ENCODE results near the gene NPB.

Gene NPB

GRCh38 chr17:81942167-81942553 lies 40.1 kb downstream of the NPB start:
- TF ChIP-seq, protein P1, sequence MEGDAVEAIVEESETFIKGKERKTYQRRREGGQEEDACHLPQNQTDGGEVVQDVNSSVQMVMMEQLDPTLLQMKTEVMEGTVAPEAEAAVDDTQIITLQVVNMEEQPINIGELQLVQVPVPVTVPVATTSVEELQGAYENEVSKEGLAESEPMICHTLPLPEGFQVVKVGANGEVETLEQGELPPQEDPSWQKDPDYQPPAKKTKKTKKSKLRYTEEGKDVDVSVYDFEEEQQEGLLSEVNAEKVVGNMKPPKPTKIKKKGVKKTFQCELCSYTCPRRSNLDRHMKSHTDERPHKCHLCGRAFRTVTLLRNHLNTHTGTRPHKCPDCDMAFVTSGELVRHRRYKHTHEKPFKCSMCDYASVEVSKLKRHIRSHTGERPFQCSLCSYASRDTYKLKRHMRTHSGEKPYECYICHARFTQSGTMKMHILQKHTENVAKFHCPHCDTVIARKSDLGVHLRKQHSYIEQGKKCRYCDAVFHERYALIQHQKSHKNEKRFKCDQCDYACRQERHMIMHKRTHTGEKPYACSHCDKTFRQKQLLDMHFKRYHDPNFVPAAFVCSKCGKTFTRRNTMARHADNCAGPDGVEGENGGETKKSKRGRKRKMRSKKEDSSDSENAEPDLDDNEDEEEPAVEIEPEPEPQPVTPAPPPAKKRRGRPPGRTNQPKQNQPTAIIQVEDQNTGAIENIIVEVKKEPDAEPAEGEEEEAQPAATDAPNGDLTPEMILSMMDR (IDR thresholded peaks at IDR 0.05; ENCODE audit: low read length, missing control alignments): no peak
- DNase-seq (ENCODE audit: low read depth): no peak
- H3K4me3 ChIP-seq (replicated peaks; ENCODE audit: low read depth, low read length): no peak overlapping the region

GRCh38 chr17:81944858-81945257 lies 42.8 kb downstream of the NPB start:
- TF ChIP-seq, protein P1 (IDR thresholded peaks at IDR 0.05; ENCODE audit: low read length, missing control alignments): no peak
- H3K4me3 ChIP-seq (replicated peaks; ENCODE audit: low read depth, low read length): no peak overlapping the region
- DNase-seq (ENCODE audit: low read depth): no peak

DNA sequence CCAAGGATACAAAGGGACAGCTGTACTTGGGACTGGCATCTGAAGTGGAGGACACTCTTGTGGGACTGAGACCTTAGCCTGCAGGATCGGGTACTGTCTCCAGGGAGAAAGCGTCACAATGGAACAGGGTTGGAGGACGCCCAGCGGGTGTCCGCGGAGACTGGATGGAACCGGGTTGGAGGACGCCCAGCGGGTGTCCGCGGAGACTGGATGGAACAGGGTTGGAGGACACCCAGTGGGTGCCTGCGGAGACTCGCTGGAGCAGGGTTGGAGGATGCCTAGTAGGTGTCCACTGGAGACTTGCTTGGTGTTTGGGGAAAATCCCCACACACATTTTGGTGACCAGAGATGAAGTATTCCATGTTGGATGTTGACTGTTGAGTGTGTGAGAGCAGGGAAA lies 45.2 kb downstream of the NPB start, which contains the start of gene MYADML2:
TSS of gene MYADML2 (minus strand) at position 45 of the 400 bp plus-strand sequence. CDS start 5,492 bp downstream, outside the sequence.
- no peak for DNase-seq (ENCODE audit: low read depth)
- TF ChIP-seq, protein P1 (IDR thresholded peaks at IDR 0.05; ENCODE audit: low read length, missing control alignments): no peak
- no peak within 1 kb of the TSS for H3K4me3 ChIP-seq (replicated peaks; ENCODE audit: low read depth, low read length)

GRCh38 chr17:81948635-81949378 lies 46.8 kb downstream of the NPB start:
- no peak overlapping the region for H3K4me3 ChIP-seq (replicated peaks; ENCODE audit: low read depth, low read length)
- TF ChIP-seq, protein P1 (IDR thresholded peaks at IDR 0.05; ENCODE audit: low read length, missing control alignments): no peak
- DNase-seq (ENCODE audit: low read depth): no peak

GRCh38 chr17:81950501-81950900 lies 48.5 kb downstream of the NPB start:
- TF ChIP-seq, protein P1 (IDR thresholded peaks at IDR 0.05; ENCODE audit: low read length, missing control alignments): no peak

DNA sequence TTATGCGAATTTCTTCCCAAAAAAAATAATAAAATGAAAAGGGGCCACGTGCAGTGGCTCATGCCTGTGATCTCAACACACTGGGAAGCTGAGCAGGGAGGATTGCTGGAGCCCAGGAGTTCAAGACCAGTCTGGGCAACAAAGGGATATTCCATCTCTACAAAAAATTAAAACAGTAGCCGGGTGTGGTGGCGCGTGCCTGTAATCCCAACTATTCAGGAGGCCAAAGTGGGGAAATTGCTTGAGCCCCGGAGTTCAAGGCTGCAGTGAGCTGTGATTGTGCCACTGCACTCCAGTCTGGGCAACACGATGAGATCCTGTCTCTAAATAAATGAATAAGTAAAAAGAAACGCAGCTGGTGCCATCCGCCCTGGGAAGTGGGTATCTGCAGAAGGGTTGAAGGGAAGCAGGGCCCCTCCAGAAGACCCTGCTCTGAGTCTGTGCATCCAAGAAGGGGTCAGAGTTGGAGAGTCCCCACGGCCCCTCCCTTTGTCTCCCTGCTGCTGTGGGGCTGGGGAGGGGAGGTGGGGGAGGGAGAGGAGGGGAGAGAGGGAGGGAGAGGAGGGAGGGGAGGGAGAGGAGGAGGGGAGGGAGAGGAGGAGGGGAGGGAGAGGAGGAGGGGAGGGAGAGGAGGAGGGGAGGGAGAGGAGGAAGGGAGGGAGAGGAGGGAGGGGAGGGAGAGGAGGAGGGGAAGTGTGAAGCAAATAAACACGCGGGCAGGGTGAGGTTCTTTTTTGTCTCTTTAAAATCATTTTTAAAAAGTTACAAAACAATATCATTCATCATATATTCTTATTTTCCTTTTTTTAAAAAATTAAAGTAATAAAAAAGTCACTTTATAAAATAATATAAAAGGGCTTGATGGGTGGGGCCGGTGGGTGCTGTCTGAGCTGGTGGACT lies 50.0 kb downstream of the NPB start:
- DNase-seq (ENCODE audit: low read depth): no peak
- H3K4me3 ChIP-seq (replicated peaks; ENCODE audit: low read depth, low read length): no peak overlapping the region
- TF ChIP-seq, protein P1 (IDR thresholded peaks at IDR 0.05; ENCODE audit: low read length, missing control alignments): no peak

More at GRCh38 chr17:81950501-81950900, 48.5 kb downstream of the NPB start:
- H3K4me3 ChIP-seq (replicated peaks; ENCODE audit: low read depth, low read length): no peak overlapping the region
- no peak for DNase-seq (ENCODE audit: low read depth)
